GM12872 (cell line): ENCODE data around the gene SSBP2.

Source experiments
- TF ChIP-seq, protein P1 (sequence below): IDR thresholded peaks from 3 replicates; pipeline ENCODE4 v1.5.1; 2011; ENCODE audit warnings: low read depth, mild to moderate bottlenecking, low read length, moderate library complexity; ENCODE audit not compliant: insufficient read depth

The SSBP2 gene

DNA sequence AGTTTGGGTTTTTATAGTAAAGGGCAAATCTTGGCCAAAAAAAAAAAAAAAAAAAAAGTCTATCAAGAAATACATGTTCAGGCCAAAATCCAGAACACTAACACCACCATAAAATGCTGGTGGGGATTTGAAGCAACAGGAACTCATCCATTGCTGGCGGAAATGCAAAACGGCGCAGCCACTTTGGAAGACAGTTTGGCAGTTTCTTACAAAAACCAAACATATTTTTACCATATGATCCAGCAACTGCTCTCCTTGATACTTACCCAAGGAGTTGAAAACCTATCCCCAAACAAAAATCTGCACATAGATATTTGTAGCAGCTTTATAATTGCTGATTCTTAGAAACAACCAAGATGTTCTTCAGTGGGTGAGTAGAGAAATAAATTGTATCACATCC, 203.9 kb downstream of the SSBP2 start:
- TF ChIP-seq, protein P1, sequence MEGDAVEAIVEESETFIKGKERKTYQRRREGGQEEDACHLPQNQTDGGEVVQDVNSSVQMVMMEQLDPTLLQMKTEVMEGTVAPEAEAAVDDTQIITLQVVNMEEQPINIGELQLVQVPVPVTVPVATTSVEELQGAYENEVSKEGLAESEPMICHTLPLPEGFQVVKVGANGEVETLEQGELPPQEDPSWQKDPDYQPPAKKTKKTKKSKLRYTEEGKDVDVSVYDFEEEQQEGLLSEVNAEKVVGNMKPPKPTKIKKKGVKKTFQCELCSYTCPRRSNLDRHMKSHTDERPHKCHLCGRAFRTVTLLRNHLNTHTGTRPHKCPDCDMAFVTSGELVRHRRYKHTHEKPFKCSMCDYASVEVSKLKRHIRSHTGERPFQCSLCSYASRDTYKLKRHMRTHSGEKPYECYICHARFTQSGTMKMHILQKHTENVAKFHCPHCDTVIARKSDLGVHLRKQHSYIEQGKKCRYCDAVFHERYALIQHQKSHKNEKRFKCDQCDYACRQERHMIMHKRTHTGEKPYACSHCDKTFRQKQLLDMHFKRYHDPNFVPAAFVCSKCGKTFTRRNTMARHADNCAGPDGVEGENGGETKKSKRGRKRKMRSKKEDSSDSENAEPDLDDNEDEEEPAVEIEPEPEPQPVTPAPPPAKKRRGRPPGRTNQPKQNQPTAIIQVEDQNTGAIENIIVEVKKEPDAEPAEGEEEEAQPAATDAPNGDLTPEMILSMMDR: no peak

DNA sequence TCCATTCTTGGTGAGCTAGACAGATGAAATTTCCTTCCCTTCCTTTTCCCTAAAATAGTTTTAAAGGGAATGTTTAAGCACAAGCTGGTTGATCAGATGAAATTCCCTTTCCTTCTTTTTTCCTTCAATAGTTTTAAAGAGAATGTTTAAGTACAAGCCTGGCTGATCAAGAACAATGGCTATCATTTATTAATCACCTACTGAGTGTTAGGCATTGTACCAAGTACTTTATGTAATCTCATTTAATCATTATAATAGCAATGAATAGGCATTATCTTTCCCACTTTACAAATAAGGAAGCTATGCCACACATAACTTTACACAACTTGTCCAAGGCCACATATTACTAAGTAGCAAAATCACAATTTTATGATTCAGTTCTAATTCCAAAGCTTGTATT, 205.0 kb downstream of the SSBP2 start:
- TF ChIP-seq, protein P1: no peak

DNA sequence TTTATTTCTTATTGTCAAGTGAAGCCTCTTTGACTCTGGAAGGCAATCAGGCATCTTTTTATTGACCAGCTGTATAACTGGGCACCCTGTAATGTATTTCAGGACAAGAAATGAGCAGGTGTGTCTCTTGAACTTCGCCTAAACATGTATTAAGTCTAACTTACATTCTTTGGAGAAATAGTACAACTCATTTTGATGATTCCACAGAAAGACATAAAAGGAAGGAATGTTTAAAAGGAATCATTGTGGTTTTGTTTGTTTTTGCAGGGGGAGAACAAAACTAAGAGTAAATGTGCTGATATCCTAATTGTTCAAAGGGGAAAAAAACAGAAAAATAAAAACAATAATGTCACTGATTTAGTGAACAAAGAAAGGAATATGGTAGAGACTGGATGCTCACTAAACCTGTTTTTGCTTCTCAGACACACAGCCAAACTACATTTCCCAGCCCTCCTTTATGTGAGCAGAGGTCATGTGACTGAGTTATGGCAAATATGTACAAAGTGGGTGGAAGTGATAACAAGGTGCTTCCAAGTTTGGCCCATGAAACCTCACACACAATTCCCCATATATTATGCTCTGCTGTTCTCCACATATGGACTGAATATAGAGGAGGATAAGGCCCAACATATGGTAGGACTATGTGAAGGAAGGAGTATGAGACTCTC, 206.4 kb downstream of the SSBP2 start:
- TF ChIP-seq, protein P1: no peak

DNA sequence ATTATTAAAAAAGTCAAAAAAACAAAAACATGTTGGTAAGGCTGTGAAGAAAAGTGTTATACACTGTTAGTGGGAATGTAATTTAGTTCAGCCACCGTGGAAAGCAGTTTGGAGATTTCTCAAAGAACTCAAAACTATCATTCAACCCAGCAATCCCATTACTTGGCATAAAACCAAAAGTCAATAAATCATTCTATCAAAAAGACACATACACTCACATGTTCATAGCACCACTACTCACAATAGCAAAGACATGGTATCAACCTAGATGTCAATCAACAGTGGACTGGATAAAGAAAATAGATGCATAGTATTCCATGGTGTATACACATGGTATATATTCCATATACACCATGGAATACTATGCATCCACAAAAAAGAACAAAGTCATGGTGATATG, 208.7 kb downstream of the SSBP2 start:
- TF ChIP-seq, protein P1: no peak

DNA sequence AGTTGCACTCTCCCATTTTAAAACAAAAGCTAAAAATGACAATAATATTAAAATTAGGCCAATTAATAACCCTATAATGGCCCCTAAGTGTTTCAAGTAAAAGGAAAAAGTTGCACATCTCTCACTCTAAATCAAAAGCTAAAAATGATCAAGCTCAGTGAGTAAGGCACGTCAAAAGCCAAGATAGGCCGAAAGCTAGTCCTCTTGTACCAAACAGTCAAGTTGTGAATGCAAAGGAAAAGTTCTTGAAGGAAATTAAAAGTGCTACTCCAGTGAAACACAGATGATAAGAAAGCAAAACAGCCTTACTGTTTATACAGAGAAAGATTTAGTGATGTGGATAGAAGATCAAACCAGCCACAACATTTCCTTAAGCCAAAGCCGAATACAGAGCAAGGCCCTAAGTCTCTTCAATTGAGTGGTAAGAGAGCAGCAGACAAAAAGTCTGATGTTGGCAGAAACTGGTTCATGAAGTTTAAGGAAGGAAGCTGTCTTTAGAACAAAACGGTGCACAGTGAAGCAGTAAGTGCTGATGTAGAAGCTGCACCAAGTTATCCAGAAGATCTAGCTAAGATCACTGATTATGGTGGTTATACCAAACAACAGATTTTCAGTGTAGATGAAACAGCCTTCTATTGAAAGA, 212.9 kb downstream of the SSBP2 start:
- TF ChIP-seq, protein P1: no peak

DNA sequence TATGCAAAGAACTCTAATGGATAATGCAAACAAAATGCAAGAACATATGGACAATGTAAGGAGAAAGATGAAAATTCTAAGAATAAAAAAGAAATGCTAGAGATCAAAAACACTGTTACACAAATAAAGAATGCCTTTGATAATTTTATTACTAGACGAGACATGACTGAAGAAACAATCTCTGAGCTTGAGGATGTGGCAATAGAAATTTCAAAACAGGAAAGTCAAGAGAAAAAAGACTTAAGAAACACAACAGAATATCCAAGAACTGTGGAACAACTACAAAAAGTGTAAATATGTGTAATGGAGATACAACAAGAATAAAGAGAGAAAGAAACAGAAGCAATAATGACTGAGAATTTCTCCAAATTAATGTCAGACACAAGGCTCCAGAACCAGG, 216.5 kb downstream of the SSBP2 start:
- TF ChIP-seq, protein P1: no peak

DNA sequence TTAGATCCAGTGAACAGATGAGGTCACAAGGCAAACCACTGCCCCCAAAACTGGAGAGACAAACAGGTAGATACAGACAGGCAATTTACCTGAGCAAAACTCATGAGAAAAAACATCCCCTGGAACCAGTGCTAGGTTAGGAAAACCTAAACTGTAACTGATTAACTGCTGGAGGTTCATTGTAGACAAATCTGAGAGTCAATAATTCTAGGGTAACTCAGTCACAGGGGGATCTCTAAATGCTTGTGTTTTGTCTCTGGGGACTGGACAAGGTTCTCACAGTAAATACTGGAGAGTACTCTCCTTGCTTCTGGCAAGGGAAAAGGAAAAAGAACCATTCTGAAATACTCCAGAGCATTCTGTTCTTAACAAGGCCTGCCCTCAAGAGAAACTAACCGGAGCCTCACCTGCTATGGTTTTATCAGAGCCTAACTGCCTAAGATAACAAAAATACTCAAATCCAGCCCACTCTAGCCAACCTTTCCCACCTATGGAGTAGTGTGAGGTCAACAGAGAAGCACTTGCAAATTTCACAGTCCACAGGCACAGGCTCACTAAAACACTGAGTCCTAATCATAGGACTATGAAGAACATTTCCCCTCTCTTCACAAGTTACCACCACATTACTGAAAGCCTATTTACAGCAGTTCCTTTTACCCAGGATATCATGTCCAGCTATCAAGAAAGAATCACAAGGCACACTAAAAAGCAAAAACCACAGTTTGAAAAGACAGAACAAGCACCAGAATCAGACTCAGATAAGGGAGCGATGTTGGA, 217.1 kb downstream of the SSBP2 start:
- TF ChIP-seq, protein P1: no peak
